Smooth muscle cell (in vitro differentiated cells): ENCODE measurements around the gene SLC16A2. TPM values are rescaled to one million over a fixed set of nuclear protein-coding genes. Genes with fewer than 3 reads are reported as not detected.

Experiments
- DNase-seq: peaks from one replicate; lab custom pipeline; 2025; ENCODE audit not compliant: unreplicated experiment; lab: John Stamatoyannopoulos, UW
- H2AFZ ChIP-seq: fragments of 200-600 bp; sonication (generic); 2 replicates; pipeline ENCODE4 v1.6.0; 2016; ENCODE audit warnings: antibody characterized with exemption, low read depth, mild to moderate bottlenecking
- H3F3A ChIP-seq: fragments of 200-600 bp; sonication (generic); 2 replicates; pipeline ENCODE4 v1.6.0; 2017; ENCODE audit warnings: antibody characterized with exemption, low read depth
- H3K27ac ChIP-seq: fragments of 200-600 bp; sonication (generic); 2 replicates; pipeline ENCODE4 v1.5.1; 2016; ENCODE audit warnings: low read depth, mild to moderate bottlenecking
- H3K27me3 ChIP-seq: fragments of 200-600 bp; sonication (generic); 2 replicates; pipeline ENCODE4 v1.6.1; 2016; ENCODE audit warnings: low read depth, mild to moderate bottlenecking
- H3K36me3 ChIP-seq: fragments of 200-600 bp; sonication (generic); 2 replicates; pipeline ENCODE4 v1.5.1; 2016; ENCODE audit warnings: low read depth
- H3K4me1 ChIP-seq: fragments of 200-600 bp; sonication (generic); 2 replicates; pipeline ENCODE4 v1.5.1; 2016; ENCODE audit warnings: low read depth
- H3K4me2 ChIP-seq: fragments of 200-600 bp; sonication (generic); 2 replicates; pipeline ENCODE4 v1.6.0; 2016; ENCODE audit warnings: mild to moderate bottlenecking
- H3K4me3 ChIP-seq: fragments of 200-600 bp; sonication (generic); 2 replicates; pipeline ENCODE4 v1.5.1; 2016; ENCODE audit warnings: mild to moderate bottlenecking
- H3K79me2 ChIP-seq: fragments of 200-600 bp; sonication (generic); 2 replicates; pipeline ENCODE4 v1.6.0; 2016; ENCODE audit warnings: low read depth, mild to moderate bottlenecking
- H3K9ac ChIP-seq: fragments of 200-600 bp; sonication (generic); 2 replicates; pipeline ENCODE4 v1.6.0; 2016; ENCODE audit warnings: low read depth
- H3K9me3 ChIP-seq: fragments of 200-600 bp; sonication (generic); replicated peaks from 2 replicates; pipeline ENCODE4 v1.5.1; 2016; ENCODE audit warnings: low read depth
- H4K20me1 ChIP-seq: fragments of 200-600 bp; sonication (generic); 2 replicates; pipeline ENCODE4 v1.6.0; 2016; ENCODE audit warnings: low read depth
- CTCF ChIP-seq: fragments of 200-600 bp; sonication (generic); IDR thresholded peaks from 2 replicates; pipeline ENCODE4 v1.5.1; 2017; ENCODE audit warnings: borderline replicate concordance, mild to moderate bottlenecking, antibody characterized with exemption; ENCODE audit not compliant: insufficient read depth, poor library complexity, severe bottlenecking
- WGBS: methylation state at CpG from one replicate; pipeline ENCODE4 v1.1.7; 2016; ENCODE audit warnings: low lambda C conversion rate; 5-methylcytosine and 5-hydroxymethylcytosine counted together
- polyA plus RNA-seq: library from polyadenylated mRNA; unstranded; fragments of >200 nt; fragmentation: Nextera tagmentation; extraction: Ambion mirVana; gene quantifications from 2 replicates; pipeline ENCODE4 v1.2.1, GENCODE V29; 2016
- total RNA-seq: library from RNA; depleted of rRNA; stranded (reverse); fragments of >200 nt; gene quantifications from 2 replicates; pipeline ENCODE4 v1.2.3, GENCODE V29; 2014

The SLC16A2 gene
- total and polyA plus RNA-seq, 2 experiments from 2014 or later, result 13.4 to 17.8 TPM

- TF ChIP-seq CTCF, result no peak
- Histone ChIP-seq H3K4me2 (no peak overlapping the region), H3K27me3 (no peaks in the 10 kb centered on the region), H3K36me3 (no peaks in the 10 kb centered on the region), H3K9ac (no peak overlapping the region), H3K4me3 (no peak overlapping the region), H2AFZ (no peak overlapping the region), H3K79me2 (no peaks in the 10 kb centered on the region), H3K27ac (no peak overlapping the region), H4K20me1 (no peaks in the 10 kb centered on the region), H3K4me1 (no peaks in the 10 kb centered on the region), H3K9me3 (no peaks in the 10 kb centered on the region), H3F3A (no peaks in the 10 kb centered on the region)
- no peak for DNase-seq
- 54% methylated on average over 4 of the region's 4 CpGs for WGBS
Observed at GRCh38 chrX:74527350-74527749, 106.1 kb downstream of the SLC16A2 start.

GRCh38 chrX:74529311-74529710 is 108.0 kb downstream of the SLC16A2 start:
- Histone ChIP-seq H3K9ac (no peak overlapping the region), H3K36me3 (no peaks in the 10 kb centered on the region), H3F3A (no peaks in the 10 kb centered on the region), H2AFZ (no peak overlapping the region), H3K27me3 (no peaks in the 10 kb centered on the region), H4K20me1 (no peaks in the 10 kb centered on the region), H3K79me2 (no peaks in the 10 kb centered on the region), H3K4me3 (no peak overlapping the region), H3K27ac (no peak overlapping the region), H3K4me1 (no peaks in the 10 kb centered on the region), H3K4me2 (no peak overlapping the region), H3K9me3 (no peaks in the 10 kb centered on the region)
- WGBS, result 82% methylated on average over 6 of the region's 6 CpGs
- TF ChIP-seq CTCF, result no peak
- DNase-seq, result no peak

DNA sequence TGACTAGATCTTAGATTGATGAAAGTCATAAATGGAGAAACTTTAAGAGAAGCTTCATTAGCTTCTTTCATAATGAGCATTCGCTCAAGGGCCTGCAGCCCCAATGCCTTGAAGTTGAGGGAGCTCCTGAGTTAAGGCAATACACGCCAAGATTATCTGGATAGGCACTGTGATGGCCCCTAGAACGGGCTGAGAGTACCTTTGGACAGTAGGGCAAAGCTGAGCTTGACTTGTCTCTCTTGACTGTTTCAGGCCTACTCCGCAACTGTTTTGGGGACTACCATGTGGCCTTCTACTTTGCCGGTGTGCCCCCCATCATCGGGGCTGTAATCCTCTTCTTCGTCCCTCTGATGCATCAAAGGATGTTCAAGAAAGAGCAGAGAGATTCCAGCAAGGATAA is 109.8 kb downstream of the SLC16A2 start:
- no peak for DNase-seq
- Histone ChIP-seq H2AFZ (no peak overlapping the region), H3K4me3 (no peak overlapping the region), H3K27me3 (no peaks in the 10 kb centered on the region), H3K9ac (no peak overlapping the region), H3K9me3 (no peaks in the 10 kb centered on the region), H3K4me2 (no peak overlapping the region), H3K79me2 (no peaks in the 10 kb centered on the region), H3F3A (no peaks in the 10 kb centered on the region), H4K20me1 (no peaks in the 10 kb centered on the region), H3K27ac (no peak overlapping the region), H3K4me1 (peaks cover 3% of the 10 kb centered on the region), H3K36me3 (no peaks in the 10 kb centered on the region)
- no peak for TF ChIP-seq CTCF
- 78% methylated on average over 7 of the region's 7 CpGs for WGBS

DNA sequence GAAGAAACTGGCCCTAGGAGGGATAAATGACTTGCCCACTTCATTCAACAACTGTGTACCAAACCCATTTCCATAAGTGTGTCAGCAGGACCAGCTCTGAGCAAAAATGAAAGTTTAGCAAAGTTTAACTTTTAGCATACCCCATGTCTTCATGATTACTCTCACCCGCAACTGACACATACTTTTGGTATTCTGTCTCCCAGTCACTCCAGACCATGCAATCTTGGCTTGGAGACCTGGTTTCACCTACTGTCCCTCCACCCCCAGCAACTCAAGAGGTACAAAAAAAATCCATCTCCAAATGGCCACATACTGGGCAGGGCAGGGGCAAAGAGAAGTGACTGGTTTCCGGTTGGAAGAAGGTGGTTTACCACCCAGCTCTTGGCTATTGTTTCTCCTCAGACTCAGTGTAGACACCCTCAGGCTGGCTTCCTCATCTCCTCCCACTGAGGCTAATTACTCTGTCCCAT is 113.3 kb downstream of the SLC16A2 start:
- no peak for DNase-seq
- 78% methylated on average over 2 of the region's 2 CpGs for WGBS
- H3F3A ChIP-seq, result no peaks in the 10 kb centered on the region
- no peaks in the 10 kb centered on the region for H3K27me3 ChIP-seq
- no peak overlapping the region for H2AFZ ChIP-seq
- no peaks in the 10 kb centered on the region for H3K9me3 ChIP-seq
- H3K27ac ChIP-seq, result peak overlapping the region; percentile 78
- TF ChIP-seq CTCF, result no peak
- no peaks in the 10 kb centered on the region for H4K20me1 ChIP-seq
- H3K79me2 ChIP-seq, result no peaks in the 10 kb centered on the region
- H3K4me3 ChIP-seq, result no peak overlapping the region
- no peak overlapping the region for H3K4me2 ChIP-seq
- no peak overlapping the region for H3K9ac ChIP-seq
- H3K36me3 ChIP-seq, result no peaks in the 10 kb centered on the region
- H3K4me1 ChIP-seq, result peaks cover 3% of the 10 kb centered on the region
